SK-N-MC (cell line): Measurements from ENCODE around the gene CRTAP.
A peak's percentile ranks its signal among the peaks of the same experiment; 100 is the strongest.
"Not testable (repeated sequence)": the region's sequence is repeated elsewhere in the genome, so short reads cannot be mapped to it uniquely, and the experiment has no call there.

Source experiments
- DNase-seq: peaks from one replicate; pipeline ENCODE4 v3.0.0-alpha.2; 2011; ENCODE audit warnings: low read depth, low spot score
- H3K27ac ChIP-seq: fragments of 200-600 bp; sonication (generic); 2 replicates; pipeline ENCODE4 v1.5.1; 2016; ENCODE audit warnings: mixed run types
- H3K36me3 ChIP-seq: fragments of 200-600 bp; sonication (generic); 2 replicates; pipeline ENCODE4 v1.6.1; 2017; ENCODE audit warnings: antibody characterized with exemption, low read length, mixed read lengths; ENCODE audit not compliant: insufficient read depth
- H3K4me3 ChIP-seq: fragments of 200-600 bp; sonication (generic); 2 replicates; pipeline ENCODE4 v1.5.1; 2016
- H3K9ac ChIP-seq: fragments of 200-600 bp; sonication (generic); 2 replicates; pipeline ENCODE4 v1.8.0; 2017; ENCODE audit warnings: mixed run types, mixed read lengths; ENCODE audit not compliant: insufficient read length
- H3K9me3 ChIP-seq: fragments of 200-600 bp; sonication (generic); 2 replicates; pipeline ENCODE4 v1.6.1; 2017; ENCODE audit warnings: low read depth, mild to moderate bottlenecking, antibody characterized with exemption, low read length, moderate library complexity, mixed read lengths
- EZH2 ChIP-seq: fragments of 200-600 bp; sonication (generic); IDR thresholded peaks from one replicate; pipeline ENCODE4 v1.6.1; 2017; ENCODE audit warnings: antibody characterized with exemption
- FOXP2 ChIP-seq: optimal IDR thresholded peaks from 2 replicates; pipeline ENCODE3; 2011; ENCODE audit warnings: mild to moderate bottlenecking, moderate library complexity; ENCODE audit not compliant: insufficient read depth; ENCODE audit errors: extremely low read length, control extremely low read depth
- POLR2AphosphoS5 ChIP-seq: IDR thresholded peaks from 2 replicates; pipeline ENCODE4 v1.6.1; 2012; ENCODE audit warnings: mild to moderate bottlenecking, low read depth, low read length, borderline replicate concordance

The CRTAP gene

GRCh38 chr3:33125840-33126239 is 12.0 kb downstream of the CRTAP start:
- no peak for TF ChIP-seq EZH2
- no peak for TF ChIP-seq POLR2AphosphoS5
- TF ChIP-seq FOXP2: no peak
- no peak overlapping the region for H3K4me3 ChIP-seq
- H3K27ac ChIP-seq: no peak overlapping the region
- no peaks in the 10 kb centered on the region for H3K36me3 ChIP-seq
- no peak for DNase-seq
- no peaks in the 10 kb centered on the region for H3K9me3 ChIP-seq
- no peak overlapping the region for H3K9ac ChIP-seq

- Histone ChIP-seq H3K4me3 (no peak overlapping the region), H3K36me3 (no peaks in the 10 kb centered on the region; the same call in 1 of the 2 replicates), H3K9ac (no peak overlapping the region), H3K9me3 (no peaks in the 10 kb centered on the region), H3K27ac (no peak overlapping the region)
- no peak for TF ChIP-seq EZH2
- TF ChIP-seq POLR2AphosphoS5: no peak
- TF ChIP-seq FOXP2: no peak
- no peak for DNase-seq
Measured at GRCh38 chr3:33128706-33129105, 14.9 kb downstream of the CRTAP start.

GRCh38 chr3:33130144-33130543 is 16.3 kb downstream of the CRTAP start:
- Histone ChIP-seq H3K27ac (no peak overlapping the region), H3K9ac (no peak overlapping the region), H3K9me3 (no peaks in the 10 kb centered on the region), H3K36me3 (no peaks in the 10 kb centered on the region; the same call in 1 of the 2 replicates), H3K4me3 (no peak overlapping the region)
- no peak for DNase-seq
- TF ChIP-seq EZH2 (no peak), FOXP2 (no peak), POLR2AphosphoS5 (no peak)

- no peaks in the 10 kb centered on the region; the same call in 1 of the 2 replicates for H3K36me3 ChIP-seq
Measured at GRCh38 chr3:33131331-33132018, 17.7 kb downstream of the CRTAP start.

GRCh38 chr3:33132019-33132360 is 18.2 kb downstream of the CRTAP start:
- TF ChIP-seq POLR2AphosphoS5: no peak
- TF ChIP-seq EZH2: no peak
- TF ChIP-seq FOXP2: no peak
- no peak overlapping the region for H3K9ac ChIP-seq
- no peak for DNase-seq
- no peaks in the 10 kb centered on the region for H3K9me3 ChIP-seq
- H3K4me3 ChIP-seq: no peak overlapping the region
- H3K36me3 ChIP-seq: no peaks in the 10 kb centered on the region; the same call in 1 of the 2 replicates
- no peak overlapping the region for H3K27ac ChIP-seq

More at GRCh38 chr3:33131331-33132018, 17.7 kb downstream of the CRTAP start:
- no peaks in the 10 kb centered on the region for H3K9me3 ChIP-seq
- no peak for TF ChIP-seq FOXP2
- TF ChIP-seq POLR2AphosphoS5: peak; percentile 15; the same call in 1 of the 2 replicates
- no peak overlapping the region for H3K27ac ChIP-seq
- DNase-seq: peak; percentile 62
- H3K4me3 ChIP-seq: no peak overlapping the region
- no peak overlapping the region for H3K9ac ChIP-seq

- H3K4me3 ChIP-seq: no peak overlapping the region
- H3K27ac ChIP-seq: no peak overlapping the region
- no peak overlapping the region for H3K9ac ChIP-seq
- no peaks in the 10 kb centered on the region; the same call in 1 of the 2 replicates for H3K36me3 ChIP-seq
- no peak for DNase-seq
- TF ChIP-seq POLR2AphosphoS5: no peak
- no peak for TF ChIP-seq FOXP2
- no peak for TF ChIP-seq EZH2
- no peaks in the 10 kb centered on the region for H3K9me3 ChIP-seq
Measured at GRCh38 chr3:33134026-33134625, 20.3 kb downstream of the CRTAP start.

- H3K36me3 ChIP-seq: no peaks in the 10 kb centered on the region
Measured at GRCh38 chr3:33137691-33138090, 23.9 kb downstream of the CRTAP start.

GRCh38 chr3:33139006-33139623 is 25.3 kb downstream of the CRTAP start:
- H3K9ac ChIP-seq, H3K36me3 ChIP-seq, H3K9me3 ChIP-seq, H3K27ac ChIP-seq, DNase-seq, H3K4me3 ChIP-seq: not testable (repeated sequence)

More at GRCh38 chr3:33137691-33138090, 23.9 kb downstream of the CRTAP start:
- TF ChIP-seq EZH2: no peak
- no peak for TF ChIP-seq FOXP2
- no peak for TF ChIP-seq POLR2AphosphoS5
- Histone ChIP-seq H3K9me3 (no peaks in the 10 kb centered on the region), H3K4me3 (no peak overlapping the region), H3K9ac (no peak overlapping the region), H3K27ac (no peak overlapping the region)
- no peak for DNase-seq

- no peaks in the 10 kb centered on the region for H3K36me3 ChIP-seq
- DNase-seq: no peak
Measured at GRCh38 chr3:33139996-33140395, 26.2 kb downstream of the CRTAP start.

More at GRCh38 chr3:33139996-33140395, 26.2 kb downstream of the CRTAP start:
- H3K9me3 ChIP-seq: no peaks in the 10 kb centered on the region
- no peak for TF ChIP-seq POLR2AphosphoS5
- TF ChIP-seq EZH2: no peak
- TF ChIP-seq FOXP2: no peak
- no peak overlapping the region for H3K27ac ChIP-seq
- no peak overlapping the region for H3K9ac ChIP-seq
- H3K4me3 ChIP-seq: no peak overlapping the region
